ENCODE measurements around the gene PRAMEF27. TPM values are rescaled to one million over a fixed set of nuclear protein-coding genes. Genes with fewer than 3 reads are reported as not detected.
"Not testable (repeated sequence)": the region's sequence is repeated elsewhere in the genome, so short reads cannot be mapped to it uniquely, and the experiment has no call there.

The PRAMEF27 gene
- total RNA-seq = under 1 TPM in 2 of 8 experiments, not detected in 6; 0.14 to 0.19 TPM

DNA sequence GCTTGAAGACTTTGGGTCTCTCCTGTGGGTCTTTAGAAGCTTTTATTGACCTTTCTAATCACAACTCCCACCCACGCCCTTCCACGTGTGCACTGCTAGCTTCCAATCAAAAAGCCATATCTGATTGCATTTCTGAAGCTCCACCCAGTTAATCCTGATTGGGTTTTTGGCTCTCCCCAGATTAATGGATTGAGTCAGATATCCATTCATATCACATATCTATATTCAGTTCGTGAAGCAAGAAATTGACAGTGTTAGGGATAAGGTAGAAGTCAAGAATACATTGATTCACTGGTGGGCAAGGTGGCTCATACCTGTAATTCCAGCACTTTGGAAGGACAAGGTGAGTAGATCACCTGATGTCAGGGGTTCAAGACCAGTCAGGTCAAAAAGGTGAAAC is at the start of gene PRAMEF27:
Gene PRAMEF27 (minus strand): TSS at position 101 of the 400 bp plus-strand sequence. CDS start 2,916 bp downstream, outside the sequence.
- H3K27ac ChIP-seq; in situ Hi-C loops (cut with MboI; ENCODE audit: low pct_unique_long_range_greater_than_20kb in 2 of 9, low sequenced_read_pairs in 9 of 9, unreplicated experiment in 9 of 9); H3K4me1 ChIP-seq (replicated peaks in 1 of 2); H3K4me3 ChIP-seq; ATAC-seq (replicated peaks in 6 of 8): not testable (repeated sequence)
- 0% methylated on average over 2 of the region's 3 CpGs; no CpG with 5 or more reads in 8 of the 10 experiments for WGBS, 10 experiments

DNA sequence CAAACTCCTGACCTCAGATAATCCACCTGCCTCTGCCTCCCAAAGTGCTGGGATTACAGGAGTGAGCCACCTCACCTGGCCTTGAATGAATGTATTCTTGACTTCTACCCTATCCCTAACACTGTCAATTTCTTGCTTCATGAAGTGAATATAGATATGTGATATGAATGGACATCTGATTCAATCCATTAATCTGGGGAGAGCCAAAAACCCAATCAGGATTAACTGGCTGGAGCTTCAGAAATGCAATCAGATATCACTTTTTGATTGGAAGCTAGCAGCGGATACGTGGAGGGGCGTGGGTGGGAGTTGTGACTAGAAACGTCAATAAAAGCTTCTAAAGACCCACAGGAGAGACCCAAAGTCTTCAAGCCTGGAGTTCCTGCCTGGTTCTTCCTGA is 14.1 kb upstream of the PRAMEF27 start, which contains the start of gene PRAMEF25:
Gene PRAMEF25 (plus strand): TSS at position 301 of the 400 bp plus-strand sequence. CDS start 2,920 bp downstream, outside the sequence.
- H3K4me1 ChIP-seq (replicated peaks in 1 of 2); H3K4me3 ChIP-seq; ATAC-seq (replicated peaks in 6 of 8); in situ Hi-C loops (cut with MboI; ENCODE audit: low pct_unique_long_range_greater_than_20kb in 2 of 9, low sequenced_read_pairs in 9 of 9, unreplicated experiment in 9 of 9); H3K27ac ChIP-seq: not testable (repeated sequence)
- WGBS, 10 experiments = no CpG with 5 or more reads among the region's 4 CpGs

DNA sequence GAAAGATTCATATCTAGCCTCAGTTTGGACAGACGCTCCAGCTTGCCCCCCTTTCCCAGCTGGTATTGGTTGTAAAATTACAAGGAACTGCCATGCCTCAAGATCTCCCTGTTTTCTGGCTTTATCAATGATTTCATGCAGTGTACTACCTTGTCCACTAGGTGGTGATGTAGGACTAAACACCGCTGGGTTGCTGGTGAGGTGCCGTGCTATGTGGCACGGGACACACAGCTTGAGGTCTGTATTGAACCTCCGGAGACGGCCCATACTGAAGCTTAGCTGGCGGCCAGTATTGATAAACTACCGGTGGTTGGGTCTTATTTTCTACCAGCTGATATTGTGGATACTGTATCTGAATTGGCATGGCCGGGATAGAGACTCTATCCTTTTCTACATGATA is 36.5 kb downstream of the PRAMEF27 start:
- in situ Hi-C loops (cut with MboI; ENCODE audit: low pct_unique_long_range_greater_than_20kb in 2 of 9, low sequenced_read_pairs in 9 of 9, unreplicated experiment in 9 of 9); H3K4me3 ChIP-seq; H3K27ac ChIP-seq; H3K4me1 ChIP-seq (replicated peaks in 1 of 2): not testable (repeated sequence)
- WGBS, 10 experiments = no CpG with 5 or more reads among the region's 9 CpGs
- ATAC-seq (replicated peaks in 6 of 8) = peak in 2 of 8 experiments; percentile 20 to 38

DNA sequence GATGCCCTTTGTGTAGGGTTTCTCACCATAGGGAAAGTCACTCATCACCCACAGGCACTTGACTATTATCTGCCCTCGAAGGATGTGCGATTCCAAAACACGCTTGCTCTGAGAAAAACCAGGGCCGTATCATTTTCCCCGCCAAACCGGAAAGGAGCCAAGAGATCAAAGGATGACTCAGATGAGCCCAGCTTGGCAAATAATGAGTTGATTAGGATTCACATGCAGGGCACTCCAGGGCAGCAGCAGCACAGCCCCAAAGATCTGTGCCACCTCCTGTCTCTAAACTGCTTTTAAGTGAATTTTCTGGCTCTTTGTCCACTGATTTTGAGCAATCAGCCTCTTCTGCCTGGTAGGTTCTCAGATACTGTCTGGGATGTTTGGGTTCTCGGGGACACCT is 44.4 kb downstream of the PRAMEF27 start:
- ATAC-seq (replicated peaks in 6 of 8); H3K4me1 ChIP-seq (replicated peaks in 1 of 2); H3K27ac ChIP-seq; H3K4me3 ChIP-seq; in situ Hi-C loops (cut with MboI; ENCODE audit: low pct_unique_long_range_greater_than_20kb in 2 of 9, low sequenced_read_pairs in 9 of 9, unreplicated experiment in 9 of 9): not testable (repeated sequence)
- no CpG with 5 or more reads among the region's 7 CpGs for WGBS, 10 experiments

DNA sequence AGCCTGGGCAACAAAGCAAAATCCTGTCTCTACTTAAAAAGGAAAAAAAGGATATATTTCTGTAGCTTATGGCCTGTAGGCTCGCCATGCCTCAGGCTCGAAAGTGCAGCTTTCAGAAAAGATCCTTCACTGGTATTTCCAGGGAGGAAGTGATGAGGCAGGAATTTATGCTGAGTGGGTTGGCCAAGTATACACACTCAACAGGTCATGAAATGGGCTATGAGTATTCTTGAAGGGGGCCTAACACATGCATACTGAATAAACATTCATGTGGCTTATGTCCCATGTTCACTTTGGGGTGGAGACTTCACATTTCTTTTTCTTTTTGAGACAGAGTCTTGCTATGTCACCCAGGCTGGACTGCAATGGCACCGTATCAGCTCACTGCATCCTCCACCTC is 47.0 kb downstream of the PRAMEF27 start:
- H3K4me1 ChIP-seq (replicated peaks in 1 of 2); in situ Hi-C loops (cut with MboI; ENCODE audit: low pct_unique_long_range_greater_than_20kb in 2 of 9, low sequenced_read_pairs in 9 of 9, unreplicated experiment in 9 of 9); ATAC-seq (replicated peaks in 6 of 8); H3K4me3 ChIP-seq; H3K27ac ChIP-seq: not testable (repeated sequence)
- no CpG with 5 or more reads among the region's 3 CpGs for WGBS, 10 experiments

DNA sequence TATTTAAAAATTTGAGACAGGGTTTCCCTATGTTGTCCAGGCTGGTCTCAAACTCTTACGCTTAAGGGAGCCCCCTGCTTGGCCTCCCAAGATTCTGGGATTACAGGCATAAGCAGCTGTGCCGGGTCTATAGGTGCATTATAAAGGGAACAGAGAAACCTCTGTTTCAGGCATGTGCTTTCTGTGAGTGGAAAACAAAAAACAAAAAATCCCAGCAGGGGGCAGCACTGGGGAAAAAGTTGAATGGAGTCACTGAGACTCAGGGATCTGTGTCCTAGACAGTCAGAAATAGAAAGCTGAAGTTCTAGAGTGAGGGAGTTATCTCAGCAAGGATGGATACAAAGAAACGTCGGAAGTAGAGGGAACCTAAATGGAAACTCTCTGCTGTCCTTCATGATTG is 50.6 kb downstream of the PRAMEF27 start:
- ATAC-seq (replicated peaks in 6 of 8) = peak in 3 of 8 experiments; percentile 18 to 43 (median 38)
- WGBS, 10 experiments = no CpG with 5 or more reads among the region's 4 CpGs

More for the DNA sequence above, 50.6 kb downstream of the PRAMEF27 start:
- H3K4me1 ChIP-seq (replicated peaks in 1 of 2); in situ Hi-C loops (cut with MboI; ENCODE audit: low pct_unique_long_range_greater_than_20kb in 2 of 9, low sequenced_read_pairs in 9 of 9, unreplicated experiment in 9 of 9); H3K27ac ChIP-seq; H3K4me3 ChIP-seq: not testable (repeated sequence)

Other genes with a start within 250 kb of the PRAMEF27 start
- under 1 TPM in 1 of 8 experiments, not detected in 7; 0.19 TPM for gene PRAMEF11, start 225.2 kb downstream of the PRAMEF27 start, total RNA-seq
- gene HNRNPCL1, start 207.9 kb downstream of the PRAMEF27 start, total RNA-seq = under 1 TPM in 3 of 8 experiments, not detected in 5; 0.18 to 0.81 (median 0.31) TPM
- gene PRAMEF2, start 199.5 kb downstream of the PRAMEF27 start, total RNA-seq = under 1 TPM in 2 of 8 experiments, not detected in 6; 0.21 to 0.52 TPM
- under 1 TPM in 1 of 8 experiments, not detected in 7; 0.33 TPM for gene PRAMEF4, start 170.4 kb downstream of the PRAMEF27 start, total RNA-seq
- gene PRAMEF10, start 158.3 kb downstream of the PRAMEF27 start, total RNA-seq = under 1 TPM in 1 of 8 experiments, not detected in 7; 0.57 TPM
- not detected for gene PRAMEF7, start 140.0 kb downstream of the PRAMEF27 start, total RNA-seq
- gene PRAMEF6, start 109.0 kb downstream of the PRAMEF27 start, total RNA-seq = under 1 TPM in 2 of 8 experiments, not detected in 6; 0.17 to 0.38 TPM
- under 1 TPM in 2 of 8 experiments, not detected in 6; 0.32 to 0.71 TPM for gene HNRNPCL3, start 4.2 kb upstream of the PRAMEF27 start, total RNA-seq
- gene PRAMEF25, start 14.2 kb upstream of the PRAMEF27 start, total RNA-seq = under 1 TPM in 1 of 8 experiments, not detected in 7; 0.13 TPM
- gene HNRNPCL2, start 60.3 kb upstream of the PRAMEF27 start, total RNA-seq = under 1 TPM in 3 of 8 experiments, not detected in 5; 0.18 to 0.38 (median 0.25) TPM
- under 1 TPM in 1 of 8 experiments, not detected in 7; 1.00 TPM for gene PRAMEF26, start 99.4 kb upstream of the PRAMEF27 start, total RNA-seq
- under 1 TPM in 1 of 8 experiments, not detected in 7; 0.42 TPM for gene HNRNPCL4, start 109.1 kb upstream of the PRAMEF27 start, total RNA-seq
- under 1 TPM in 4 of 8 experiments, not detected in 4; 0.05 to 0.47 (median 0.13) TPM for gene PRAMEF9, start 115.3 kb upstream of the PRAMEF27 start, total RNA-seq
- gene PRAMEF13, start 144.8 kb upstream of the PRAMEF27 start, total RNA-seq = under 1 TPM in 2 of 8 experiments, not detected in 6; 0.25 to 0.62 TPM
- under 1 TPM in 2 of 8 experiments, not detected in 6; 0.21 to 0.90 TPM for gene PRAMEF18, start 169.6 kb upstream of the PRAMEF27 start, total RNA-seq
- gene PRAMEF5, start 197.6 kb upstream of the PRAMEF27 start, total RNA-seq = not detected
- gene PRAMEF8, start 228.6 kb upstream of the PRAMEF27 start, total RNA-seq = under 1 TPM in 3 of 8 experiments, not detected in 5; 0.20 to 0.71 (median 0.33) TPM
- gene PRAMEF33, start 247.0 kb upstream of the PRAMEF27 start, total RNA-seq = under 1 TPM in 1 of 8 experiments, not detected in 7; 0.13 TPM

Data from motor neuron (in vitro differentiated cells).